SK-N-SH treated with all-trans-retinoic acid at 6 μM for 48 hours (cell line): Measurements from ENCODE around the gene FEN1.

ENCODE experiments used
- ARNTL ChIP-seq: fragments of 450-650 bp; formaldehyde crosslinking; IDR thresholded peaks from 2 replicates; pipeline ENCODE4 v1.5.0; 2020; ENCODE audit warnings: low read depth, mild to moderate bottlenecking, moderate library complexity, borderline replicate concordance
- ESRRG ChIP-seq: fragments of 250-450 bp; sonication (Bioruptor Pico); IDR thresholded peaks from 2 replicates; pipeline ENCODE4 v1.6.1; 2021; ENCODE audit warnings: mild to moderate bottlenecking
- GLIS3 ChIP-seq: fragments of 250-450 bp; sonication (Bioruptor Pico); IDR thresholded peaks from 2 replicates; pipeline ENCODE4 v1.5.0; 2020; ENCODE audit warnings: mild to moderate bottlenecking, moderate library complexity
- ISL1 ChIP-seq: fragments of 250-450 bp; sonication (Bioruptor Pico); IDR thresholded peaks from 2 replicates; pipeline ENCODE4 v2.1.2; 2022; ENCODE audit warnings: mild to moderate bottlenecking, moderate library complexity
- PATZ1 ChIP-seq: fragments of 250-450 bp; sonication (Bioruptor Pico); IDR thresholded peaks from 2 replicates; pipeline ENCODE4 v1.8.0; 2020; ENCODE audit warnings: mild to moderate bottlenecking, moderate library complexity, borderline replicate concordance
- PPARA ChIP-seq: fragments of 250-450 bp; sonication (Bioruptor Pico); IDR thresholded peaks from 2 replicates; pipeline ENCODE4 v1.5.0; 2020; ENCODE audit warnings: mild to moderate bottlenecking, borderline replicate concordance
- RARB ChIP-seq: fragments of 250-450 bp; sonication (Bioruptor Pico); IDR thresholded peaks from 2 replicates; pipeline ENCODE4 v1.8.0; 2021; ENCODE audit warnings: mild to moderate bottlenecking, moderate library complexity
- SNAI2 ChIP-seq: fragments of 250-450 bp; sonication (Bioruptor Pico); IDR thresholded peaks from 2 replicates; pipeline ENCODE4 v1.5.0; 2020; ENCODE audit warnings: mild to moderate bottlenecking, moderate library complexity
- TOX ChIP-seq: fragments of 250-450 bp; sonication (Bioruptor Pico); IDR thresholded peaks from 2 replicates; pipeline ENCODE4 v1.8.0; 2021; ENCODE audit warnings: mild to moderate bottlenecking, moderate library complexity, borderline replicate concordance
- ZFP3 ChIP-seq: fragments of 250-450 bp; sonication (Bioruptor Pico); IDR thresholded peaks from 2 replicates; pipeline ENCODE4 v1.5.0; 2020; ENCODE audit warnings: mild to moderate bottlenecking, moderate library complexity
- ZNF70 ChIP-seq: fragments of 450-650 bp; formaldehyde crosslinking; IDR thresholded peaks from 2 replicates; pipeline ENCODE4 v1.5.0; 2020; ENCODE audit warnings: mild to moderate bottlenecking, moderate library complexity
- ZNF8 ChIP-seq: fragments of 450-650 bp; formaldehyde crosslinking; IDR thresholded peaks from 2 replicates; pipeline ENCODE4 v1.5.0; 2020; ENCODE audit warnings: mild to moderate bottlenecking, moderate library complexity
- TF ChIP-seq, protein P1 (sequence below): fragments of 250-450 bp; sonication (Bioruptor Pico); IDR thresholded peaks from 2 replicates; pipeline ENCODE4 v1.8.0; 2021; ENCODE audit warnings: low read depth, mild to moderate bottlenecking, moderate library complexity, borderline replicate concordance
- TF ChIP-seq, protein P2 (sequence below): fragments of 250-450 bp; sonication (Bioruptor Pico); IDR thresholded peaks from 2 replicates; pipeline ENCODE4 v1.5.1; 2020; ENCODE audit warnings: low read depth, mild to moderate bottlenecking, moderate library complexity

DNA sequence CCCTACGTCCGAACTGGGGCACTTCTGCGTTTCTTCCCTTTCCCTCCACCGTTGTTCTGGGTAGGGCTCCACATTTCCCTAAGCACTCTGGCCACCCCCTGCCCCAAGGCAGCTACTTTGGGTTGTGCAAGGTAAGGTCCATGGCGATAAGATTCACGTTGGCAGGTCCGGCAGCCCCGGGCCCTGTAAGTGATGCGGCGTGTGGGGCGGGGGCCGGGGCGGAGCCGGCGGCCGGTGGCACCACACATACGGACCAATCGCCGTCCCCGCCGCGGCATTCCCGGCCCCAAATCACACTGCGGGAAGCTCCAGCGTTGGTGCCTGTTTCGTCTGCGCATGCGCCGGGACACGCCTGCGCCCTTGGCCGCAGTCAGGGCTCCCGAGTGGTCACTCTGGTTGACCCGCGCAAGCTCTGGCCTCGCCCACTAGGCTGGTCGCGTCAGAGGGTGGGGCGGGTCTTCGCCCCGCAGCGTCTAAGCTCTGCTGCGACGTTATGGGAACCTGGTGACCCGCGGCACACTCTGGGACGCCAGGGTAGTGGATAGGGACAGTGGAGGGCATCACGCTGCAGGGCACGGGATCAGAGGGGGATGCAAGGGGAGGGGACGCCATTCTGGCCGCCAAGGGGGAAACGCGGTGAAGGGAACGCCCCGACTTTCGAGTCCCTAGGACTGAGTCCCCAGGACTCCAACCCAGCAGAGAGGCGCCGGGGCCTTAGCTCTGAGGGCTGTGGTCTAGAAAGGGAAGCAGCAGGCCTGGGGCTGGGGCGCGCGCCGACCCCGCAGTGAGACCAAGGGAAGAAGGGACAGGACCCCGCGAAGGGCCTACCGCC is 22.5 kb downstream of the FEN1 start:
- no peak for TF ChIP-seq PPARA (CRISPR knock-in tag)
- TF ChIP-seq ZNF8 (CRISPR knock-in tag), result no peak
- no peak for TF ChIP-seq PATZ1 (CRISPR knock-in tag)
- TF ChIP-seq ZFP3 (CRISPR knock-in tag), result no peak
- TF ChIP-seq, protein P1, sequence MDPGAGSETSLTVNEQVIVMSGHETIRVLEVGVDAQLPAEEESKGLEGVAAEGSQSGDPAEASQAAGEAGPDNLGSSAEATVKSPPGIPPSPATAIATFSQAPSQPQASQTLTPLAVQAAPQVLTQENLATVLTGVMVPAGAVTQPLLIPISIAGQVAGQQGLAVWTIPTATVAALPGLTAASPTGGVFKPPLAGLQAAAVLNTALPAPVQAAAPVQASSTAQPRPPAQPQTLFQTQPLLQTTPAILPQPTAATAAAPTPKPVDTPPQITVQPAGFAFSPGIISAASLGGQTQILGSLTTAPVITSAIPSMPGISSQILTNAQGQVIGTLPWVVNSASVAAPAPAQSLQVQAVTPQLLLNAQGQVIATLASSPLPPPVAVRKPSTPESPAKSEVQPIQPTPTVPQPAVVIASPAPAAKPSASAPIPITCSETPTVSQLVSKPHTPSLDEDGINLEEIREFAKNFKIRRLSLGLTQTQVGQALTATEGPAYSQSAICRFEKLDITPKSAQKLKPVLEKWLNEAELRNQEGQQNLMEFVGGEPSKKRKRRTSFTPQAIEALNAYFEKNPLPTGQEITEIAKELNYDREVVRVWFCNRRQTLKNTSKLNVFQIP, result no peak
- no peak for TF ChIP-seq GLIS3 (CRISPR knock-in tag)
- no peak for TF ChIP-seq ESRRG (CRISPR knock-in tag)
- no peak for TF ChIP-seq TOX (CRISPR knock-in tag)
- no peak for TF ChIP-seq ARNTL (CRISPR knock-in tag)
- no peak for TF ChIP-seq ZNF70
- TF ChIP-seq, protein P2, sequence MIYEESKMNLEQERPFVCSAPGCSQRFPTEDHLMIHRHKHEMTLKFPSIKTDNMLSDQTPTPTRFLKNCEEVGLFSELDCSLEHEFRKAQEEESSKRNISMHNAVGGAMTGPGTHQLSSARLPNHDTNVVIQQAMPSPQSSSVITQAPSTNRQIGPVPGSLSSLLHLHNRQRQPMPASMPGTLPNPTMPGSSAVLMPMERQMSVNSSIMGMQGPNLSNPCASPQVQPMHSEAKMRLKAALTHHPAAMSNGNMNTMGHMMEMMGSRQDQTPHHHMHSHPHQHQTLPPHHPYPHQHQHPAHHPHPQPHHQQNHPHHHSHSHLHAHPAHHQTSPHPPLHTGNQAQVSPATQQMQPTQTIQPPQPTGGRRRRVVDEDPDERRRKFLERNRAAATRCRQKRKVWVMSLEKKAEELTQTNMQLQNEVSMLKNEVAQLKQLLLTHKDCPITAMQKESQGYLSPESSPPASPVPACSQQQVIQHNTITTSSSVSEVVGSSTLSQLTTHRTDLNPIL, result 0 out of 2 replicates have a peak, but pooled peaks have one; percentile 43
- no peak for TF ChIP-seq RARB (CRISPR knock-in tag)
- TF ChIP-seq ISL1 (CRISPR knock-in tag), result no peak
- TF ChIP-seq SNAI2 (CRISPR knock-in tag), result no peak
